Mesenchymal stem cell (in vitro differentiated cells and primary cell): ENCODE results near the gene IGFBP5.

ENCODE experiments used
- DNase-seq: peaks from one replicate; pipeline ENCODE4 v3.0.0-alpha.2; 2013
- H2AFZ ChIP-seq: one replicate; pipeline ENCODE4 v1.6.1; 2013; ENCODE audit warnings: low read depth, mild to moderate bottlenecking, control low read depth, inconsistent platforms, low read length, moderate library complexity
- H2AK5ac ChIP-seq: 2 replicates; pipeline ENCODE4 v1.6.1; 2013; ENCODE audit warnings: low read length, moderate library complexity, mild to moderate bottlenecking, inconsistent platforms; ENCODE audit not compliant: severe bottlenecking
- H2BK120ac ChIP-seq: one replicate; pipeline ENCODE4 v1.6.1; 2013; ENCODE audit warnings: low read depth, mild to moderate bottlenecking, inconsistent platforms, low read length, moderate library complexity
- H2BK12ac ChIP-seq, 2 experiments: one replicate each; pipeline ENCODE4 v1.6.1; 2013; ENCODE audit warnings: inconsistent platforms in 2 of 2, low read length in 2 of 2, mild to moderate bottlenecking in 2 of 2, moderate library complexity in 2 of 2, control low read depth in 1 of 2
- H2BK15ac ChIP-seq: one replicate; pipeline ENCODE4 v1.6.1; 2013; ENCODE audit warnings: mild to moderate bottlenecking, low read depth, inconsistent platforms; ENCODE audit not compliant: poor library complexity, severe bottlenecking
- H2BK5ac ChIP-seq: 2 replicates; pipeline ENCODE4 v1.6.1; 2013; ENCODE audit warnings: low read depth, mild to moderate bottlenecking, low read length, control low read depth, inconsistent platforms; ENCODE audit not compliant: poor library complexity, severe bottlenecking
- H3K14ac ChIP-seq, 2 experiments: one replicate each; pipeline ENCODE4 v1.6.1; 2013; ENCODE audit warnings: inconsistent platforms in 2 of 2, low read length in 2 of 2, control low read depth in 1 of 2, mild to moderate bottlenecking in 1 of 2, moderate library complexity in 1 of 2
- H3K18ac ChIP-seq, 2 experiments: one replicate each; pipeline ENCODE4 v1.6.1; 2013; ENCODE audit warnings: inconsistent platforms in 2 of 2, low read length in 2 of 2, control low read depth in 1 of 2, low read depth in 1 of 2, mild to moderate bottlenecking in 1 of 2
- H3K23ac ChIP-seq, 2 experiments: one replicate each; pipeline ENCODE4 v1.6.1; 2013; ENCODE audit warnings: inconsistent platforms in 2 of 2, low read length in 2 of 2, mild to moderate bottlenecking in 2 of 2, moderate library complexity in 2 of 2, control low read depth in 1 of 2
- H3K27ac ChIP-seq: 2 replicates; pipeline ENCODE4 v1.5.1; 2013; ENCODE audit warnings: mild to moderate bottlenecking, moderate library complexity, low read length, control low read depth, inconsistent platforms; ENCODE audit not compliant: poor library complexity, severe bottlenecking
- H3K27me3 ChIP-seq, 2 experiments: 2 replicates each; pipeline versions ENCODE4 v1.6.1 to v1.7.0; 2013; ENCODE audit warnings: low read length in 2 of 2, mild to moderate bottlenecking in 2 of 2, moderate library complexity in 2 of 2, control low read depth in 1 of 2, inconsistent platforms in 1 of 2; ENCODE audit not compliant: control insufficient read depth in 1 of 2, insufficient read depth in 1 of 2
- H3K36me3 ChIP-seq, 2 experiments: 2 replicates each; pipeline versions ENCODE4 v1.6.1 to v1.7.0; 2013; ENCODE audit warnings: low read length in 2 of 2, control low read depth in 1 of 2, inconsistent platforms in 1 of 2, low read depth in 1 of 2, mild to moderate bottlenecking in 1 of 2; ENCODE audit not compliant: insufficient read depth in 2 of 2, control insufficient read depth in 1 of 2
- H3K4ac ChIP-seq, 2 experiments: one replicate each; pipeline ENCODE4 v1.6.1; 2013; ENCODE audit warnings: inconsistent platforms in 2 of 2, low read length in 2 of 2, mild to moderate bottlenecking in 2 of 2, moderate library complexity in 2 of 2, control low read depth in 1 of 2, low read depth in 1 of 2
- H3K4me1 ChIP-seq: 2 replicates; pipeline ENCODE4 v1.6.1; 2013; ENCODE audit warnings: low read depth, low read length, control low read depth; ENCODE audit not compliant: control insufficient read depth, insufficient read depth
- H3K4me2 ChIP-seq: 2 replicates; pipeline ENCODE4 v1.6.1; 2013; ENCODE audit warnings: low read length, mild to moderate bottlenecking, inconsistent platforms; ENCODE audit not compliant: poor library complexity, severe bottlenecking
- H3K4me3 ChIP-seq, 2 experiments: 2 replicates each; pipeline versions ENCODE4 v1.5.1 to v1.7.0; 2013; ENCODE audit warnings: low read length in 2 of 2, mild to moderate bottlenecking in 2 of 2, control low read depth in 1 of 2, low read depth in 1 of 2; ENCODE audit not compliant: insufficient read depth in 1 of 2
- H3K79me1 ChIP-seq: replicated peaks from 2 replicates; pipeline ENCODE4 v1.6.1; 2013; ENCODE audit warnings: mild to moderate bottlenecking, control low read depth, low read length, inconsistent platforms; ENCODE audit not compliant: poor library complexity, severe bottlenecking
- H3K9ac ChIP-seq: 2 replicates; pipeline ENCODE4 v1.7.0; 2013; ENCODE audit warnings: mild to moderate bottlenecking, low read length, moderate library complexity
- H3K9me3 ChIP-seq: 2 replicates; pipeline ENCODE4 v1.7.0; 2013; ENCODE audit warnings: mild to moderate bottlenecking, low read length; ENCODE audit not compliant: control insufficient read depth
- H4K8ac ChIP-seq: one replicate; pipeline ENCODE4 v1.6.1; 2013; ENCODE audit warnings: inconsistent platforms, mild to moderate bottlenecking, low read length, moderate library complexity
- H4K91ac ChIP-seq: one replicate; pipeline ENCODE4 v1.6.1; 2013; ENCODE audit warnings: mild to moderate bottlenecking, low read length, inconsistent platforms
- WGBS: methylation state at CpG from one replicate; pipeline ENCODE4 v1.1.7; 2013; ENCODE audit warnings: mixed read lengths; 5-methylcytosine and 5-hydroxymethylcytosine counted together

Gene IGFBP5

DNA sequence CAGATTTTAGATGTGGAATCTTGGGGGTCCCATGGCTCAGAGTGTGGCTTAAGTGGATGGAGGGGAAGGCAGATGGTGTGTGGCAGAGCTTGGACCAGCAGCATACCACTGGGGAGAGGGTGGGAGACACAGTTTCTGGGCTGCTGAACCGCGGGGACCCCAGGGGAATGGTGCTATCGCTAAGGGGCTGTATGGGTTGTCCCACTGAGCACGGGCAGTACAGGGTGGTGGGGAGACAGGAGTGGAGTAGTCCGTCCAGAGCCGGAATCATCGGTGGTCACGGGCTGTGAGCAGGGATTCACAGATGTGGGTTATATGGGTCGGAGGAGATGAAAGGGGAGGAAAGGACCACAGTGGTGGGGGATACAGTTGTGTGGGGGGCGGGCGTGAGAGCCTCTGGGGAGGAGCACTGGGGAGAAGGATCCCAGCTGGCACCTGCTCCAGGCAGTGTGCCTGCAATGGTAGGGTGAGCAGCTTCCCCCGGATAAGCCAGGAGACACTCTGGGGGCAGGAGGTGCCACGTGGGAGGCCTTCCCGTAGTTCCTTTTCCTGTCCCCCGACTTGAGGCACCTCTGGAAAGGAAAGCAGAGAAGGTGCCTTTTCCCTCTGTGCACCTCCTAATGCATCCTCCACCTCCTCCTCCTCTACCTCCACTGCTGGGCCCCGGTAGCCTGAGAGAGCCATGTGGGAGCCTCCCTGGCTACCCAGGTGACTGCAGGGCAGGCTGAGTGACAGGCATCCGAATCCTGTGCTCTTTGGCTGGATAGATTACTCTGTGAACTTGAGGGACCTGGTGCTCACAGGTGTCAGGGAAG, 24.9 kb downstream of the IGFBP5 start:
- Histone ChIP-seq H3K18ac (no peak overlapping the region), H3K14ac (no peak overlapping the region), H3K4me2 (no peak overlapping the region), H3K9ac (no peak overlapping the region), H2BK12ac (no peak overlapping the region), H3K27me3 (peaks cover 0 to 16% of the 10 kb centered on the region in 2 experiments), H2BK15ac (no peak overlapping the region), H2BK5ac (no peak overlapping the region), H3K4ac (no peak overlapping the region), H3K27ac (no peak overlapping the region), H3K4me3 (no peak overlapping the region), H2AFZ (no peak overlapping the region), H3K9me3 (no peaks in the 10 kb centered on the region), H2BK120ac (no peak overlapping the region), H3K23ac (no peak overlapping the region), H4K8ac (no peak overlapping the region), H3K79me1 (no peaks in the 10 kb centered on the region), H2AK5ac (no peak overlapping the region), H3K36me3 (peaks cover 29 to 30% of the 10 kb centered on the region in 2 experiments), H4K91ac (no peak overlapping the region), H3K4me1 (peaks cover 4% of the 10 kb centered on the region)
- no peak for DNase-seq
- 88% methylated on average over 17 of the region's 17 CpGs for WGBS

GRCh38 chr2:216666461-216667233, 28.7 kb downstream of the IGFBP5 start:
- H4K8ac ChIP-seq: no peak overlapping the region
- no peaks in the 10 kb centered on the region for H3K9me3 ChIP-seq
- H2BK120ac ChIP-seq: no peak overlapping the region
- H3K36me3 ChIP-seq: peaks cover 0 to 35% of the 10 kb centered on the region in 2 experiments
- peaks cover 0 to 30% of the 10 kb centered on the region in 2 experiments for H3K27me3 ChIP-seq
- no peak overlapping the region for H3K23ac ChIP-seq
- no peak overlapping the region for H3K27ac ChIP-seq
- H3K18ac ChIP-seq: no peak overlapping the region
- 16% methylated on average over 9 of the region's 9 CpGs for WGBS
- H2BK5ac ChIP-seq: no peak overlapping the region
- no peak overlapping the region for H3K4me2 ChIP-seq
- no peaks in the 10 kb centered on the region for H3K79me1 ChIP-seq
- H3K4me3 ChIP-seq: no peak overlapping the region
- no peak overlapping the region for H3K4ac ChIP-seq
- DNase-seq: peak; percentile 72
- no peak overlapping the region for H2BK12ac ChIP-seq
- H3K9ac ChIP-seq: no peak overlapping the region
- no peak overlapping the region for H2BK15ac ChIP-seq
- H4K91ac ChIP-seq: no peak overlapping the region
- H3K4me1 ChIP-seq: peaks cover 17% of the 10 kb centered on the region
- H2AK5ac ChIP-seq: no peak overlapping the region
- no peak overlapping the region for H3K14ac ChIP-seq
- no peak overlapping the region for H2AFZ ChIP-seq

GRCh38 chr2:216665717-216666116, 29.6 kb downstream of the IGFBP5 start:
- H2BK12ac ChIP-seq: peak overlapping the region in 1 of 2 experiments; percentile 39
- peak overlapping the region; percentile 34 for H2BK15ac ChIP-seq
- WGBS: 24% methylated on average over 12 of the region's 12 CpGs
- H3K27ac ChIP-seq: no peak overlapping the region
- no peak overlapping the region for H4K8ac ChIP-seq
- H3K4me1 ChIP-seq: peaks cover 19% of the 10 kb centered on the region
- H2BK5ac ChIP-seq: no peak overlapping the region
- no peak overlapping the region for H2BK120ac ChIP-seq
- peak overlapping the region in 1 of 2 experiments; percentile 12 for H3K4me3 ChIP-seq
- no peak overlapping the region for H3K23ac ChIP-seq
- no peaks in the 10 kb centered on the region for H3K79me1 ChIP-seq
- no peak overlapping the region for H3K4me2 ChIP-seq
- peak overlapping the region; percentile 18 for H2AFZ ChIP-seq
- peak overlapping the region in 1 of 2 experiments; percentile 64 for H3K18ac ChIP-seq
- no peak overlapping the region for H2AK5ac ChIP-seq
- H3K9ac ChIP-seq: no peak overlapping the region
- peak overlapping the region in 1 of 2 experiments; percentile 79 for H3K14ac ChIP-seq
- H3K9me3 ChIP-seq: no peaks in the 10 kb centered on the region
- H4K91ac ChIP-seq: no peak overlapping the region
- H3K36me3 ChIP-seq: peaks cover 0 to 38% of the 10 kb centered on the region in 2 experiments
- no peak overlapping the region for H3K4ac ChIP-seq
- peaks cover 0 to 39% of the 10 kb centered on the region in 2 experiments for H3K27me3 ChIP-seq
- DNase-seq: no peak

- peak overlapping the region in 1 of 2 experiments; percentile 12 for H3K4me3 ChIP-seq
- no peaks in the 10 kb centered on the region for H3K9me3 ChIP-seq
- H2BK15ac ChIP-seq: no peak overlapping the region
- WGBS: 84% methylated on average over 7 of the region's 7 CpGs
- no peak overlapping the region for H3K27ac ChIP-seq
- no peak overlapping the region for H4K8ac ChIP-seq
- DNase-seq: no peak
- no peak overlapping the region for H2AFZ ChIP-seq
- no peak overlapping the region for H2AK5ac ChIP-seq
- H3K36me3 ChIP-seq: peaks cover 0 to 43% of the 10 kb centered on the region in 2 experiments
- no peak overlapping the region for H2BK12ac ChIP-seq
- H3K18ac ChIP-seq: peak overlapping the region in 1 of 2 experiments; percentile 64
- no peak overlapping the region for H3K9ac ChIP-seq
- H3K4ac ChIP-seq: no peak overlapping the region
- H3K27me3 ChIP-seq: peaks cover 0 to 44% of the 10 kb centered on the region in 2 experiments
- H3K14ac ChIP-seq: no peak overlapping the region
- H2BK120ac ChIP-seq: no peak overlapping the region
- H3K79me1 ChIP-seq: peaks cover 4% of the 10 kb centered on the region
- H3K4me2 ChIP-seq: no peak overlapping the region
- H3K4me1 ChIP-seq: peaks cover 19% of the 10 kb centered on the region
- H3K23ac ChIP-seq: no peak overlapping the region
- H2BK5ac ChIP-seq: no peak overlapping the region
- H4K91ac ChIP-seq: no peak overlapping the region
Measured at GRCh38 chr2:216665242-216665641, 30.1 kb downstream of the IGFBP5 start.
